Upper lobe of left lung (tissue), 6 donors: ENCODE measurements around the gene GPR87. TPM values are rescaled to one million over a fixed set of nuclear protein-coding genes. Genes with fewer than 3 reads are reported as not detected.

Source experiments
- ATAC-seq, 2 donors: fragments of 200-7000 bp; cut with Tn5 transposase; one replicate each; pipeline ENCODE4 v1.9.1; 2022; ENCODE audit warnings: mild to moderate bottlenecking in 2 of 2, moderate library complexity in 2 of 2; ENCODE audit not compliant: low FRiP score in 2 of 2
- DNase-seq, 2 donors: peaks; one replicate each; pipeline ENCODE4 v3.0.0-alpha.2; 2019 to 2020
- H3K27ac ChIP-seq, 4 donors: fragments of 200-600 bp; sonication (generic); one replicate each; pipeline ENCODE4 v1.5.1; 2016 to 2019
- H3K27me3 ChIP-seq, 4 donors: fragments of 200-600 bp; sonication (generic); one replicate each; pipeline ENCODE4 v1.5.1; 2017 to 2019
- H3K36me3 ChIP-seq, 4 donors: fragments of 200-600 bp; sonication (generic); one replicate each; pipeline ENCODE4 v1.5.1; 2016 to 2019
- H3K4me1 ChIP-seq, 4 donors: fragments of 200-600 bp; sonication (generic); one replicate each; pipeline ENCODE4 v1.5.1; 2018 to 2019
- H3K4me3 ChIP-seq, 4 donors: fragments of 200-600 bp; sonication (generic); one replicate each; pipeline ENCODE4 v1.5.1; 2017 to 2019; ENCODE audit warnings: mild to moderate bottlenecking in 2 of 4, moderate library complexity in 1 of 4
- H3K9me3 ChIP-seq, 4 donors: fragments of 200-600 bp; sonication (generic); one replicate each; pipeline ENCODE4 v1.5.1; 2018 to 2019
- CTCF ChIP-seq, 6 experiments: fragments of 450-650 bp in 4 of 6; fragments of 200-600 bp in 2 of 6; sonication (generic) in 2 of 6; IDR thresholded peaks; one replicate each; pipeline ENCODE4 v1.5.1; 2016 to 2019; ENCODE audit warnings: antibody characterized with exemption in 6 of 6
- EP300 ChIP-seq, 4 donors: sonication (generic); formaldehyde crosslinking; IDR thresholded peaks; one replicate each; pipeline ENCODE4 v1.5.1; 2017; ENCODE audit warnings: antibody characterized with exemption in 4 of 4, control low read depth in 2 of 4
- POLR2A ChIP-seq, 4 donors: fragments of 450-650 bp; IDR thresholded peaks; one replicate each; pipeline ENCODE4 v1.5.1; 2016 to 2017; ENCODE audit warnings: antibody characterized with exemption in 4 of 4, mild to moderate bottlenecking in 2 of 4
- POLR2AphosphoS5 ChIP-seq, 2 donors: sonication (generic); formaldehyde crosslinking; IDR thresholded peaks; one replicate each; pipeline ENCODE4 v1.5.1; 2017; ENCODE audit warnings: antibody characterized with exemption in 2 of 2
- WGBS, 2 donors: methylation state at CpG; one replicate each; pipeline ENCODE4 v1.1.5; 2017 to 2018; 5-methylcytosine and 5-hydroxymethylcytosine counted together
- total RNA-seq, 6 donors: library from RNA; depleted of rRNA in 4 of 6; stranded (reverse); fragments of >200 nt in 4 of 6; gene quantifications; one replicate each; pipeline versions ENCODE4 v1.1.0 to v1.2.1, GENCODE V29; 2016 to 2021
- donor health status: DM: no; HTN: no; CAD: no; lungs with moderate emphysema.
- donor health status: DM: no; HTN: yes; CAD: no; lungs with severe emphysema.

The GPR87 gene
- total RNA-seq, 6 donors from 2014 or later: 0.30 to 0.69 (median 0.34) TPM; not detected in 3

GRCh38 chr3:151307583-151308488, 8.8 kb downstream of the GPR87 start:
- WGBS, 2 donors: 76 to 97% methylated on average over 1 of the region's 1 CpG
- ATAC-seq (no peak), DNase-seq (no peak)
- no peaks in the 10 kb centered on the region for H3K9me3 ChIP-seq
- no peaks in the 10 kb centered on the region for H3K36me3 ChIP-seq
- no peak overlapping the region for H3K4me3 ChIP-seq
- peaks cover 0 to 9% (median 1%) of the 10 kb centered on the region in 4 donors for H3K4me1 ChIP-seq
- no peaks in the 10 kb centered on the region for H3K27me3 ChIP-seq
- TF ChIP-seq POLR2A (IDR thresholded peaks at IDR 0.05) (no peak), POLR2AphosphoS5 (IDR thresholded peaks at IDR 0.05) (no peak), CTCF (IDR thresholded peaks at IDR 0.05) (no peak), EP300 (IDR thresholded peaks at IDR 0.05) (no peak)
- H3K27ac ChIP-seq: no peak overlapping the region

- peaks cover 0 to 9% (median 1%) of the 10 kb centered on the region in 4 donors for H3K4me1 ChIP-seq
- DNase-seq: no peak
- TF ChIP-seq CTCF (IDR thresholded peaks at IDR 0.05) (no peak), POLR2AphosphoS5 (IDR thresholded peaks at IDR 0.05) (no peak), EP300 (IDR thresholded peaks at IDR 0.05) (no peak), POLR2A (IDR thresholded peaks at IDR 0.05) (no peak)
- no peaks in the 10 kb centered on the region for H3K27me3 ChIP-seq
- H3K27ac ChIP-seq: no peak overlapping the region
- no peak for ATAC-seq
- H3K4me3 ChIP-seq: no peak overlapping the region
- no peaks in the 10 kb centered on the region for H3K36me3 ChIP-seq
- H3K9me3 ChIP-seq: no peaks in the 10 kb centered on the region
Measured at GRCh38 chr3:151307131-151307530, 9.5 kb downstream of the GPR87 start.

GRCh38 chr3:151306168-151306810, 10.3 kb downstream of the GPR87 start:
- no peak overlapping the region for H3K27ac ChIP-seq
- H3K36me3 ChIP-seq: no peaks in the 10 kb centered on the region
- TF ChIP-seq POLR2AphosphoS5 (IDR thresholded peaks at IDR 0.05): no peak
- ATAC-seq: no peak
- DNase-seq: no peak
- no peaks in the 10 kb centered on the region for H3K27me3 ChIP-seq
- H3K4me1 ChIP-seq: peaks cover 0 to 9% (median 1%) of the 10 kb centered on the region in 4 donors
- no peak overlapping the region for H3K4me3 ChIP-seq
- no peaks in the 10 kb centered on the region for H3K9me3 ChIP-seq
- WGBS, 2 donors: 88 to 89% methylated on average over 6 of the region's 6 CpGs

GRCh38 chr3:151305775-151306151, 10.9 kb downstream of the GPR87 start:
- Histone ChIP-seq H3K9me3 (no peaks in the 10 kb centered on the region), H3K27me3 (no peaks in the 10 kb centered on the region), H3K4me3 (no peak overlapping the region), H3K4me1 (peaks cover 0 to 9% (median 1%) of the 10 kb centered on the region in 4 donors), H3K27ac (peak overlapping the region in 1 of 4 donors; percentile 17), H3K36me3 (no peaks in the 10 kb centered on the region)
- no peak for DNase-seq
- ATAC-seq: no peak
- 87% methylated on average over 4 of the region's 4 CpGs for WGBS, 2 donors
- TF ChIP-seq POLR2AphosphoS5 (IDR thresholded peaks at IDR 0.05) (no peak), CTCF (IDR thresholded peaks at IDR 0.05) (no peak), POLR2A (IDR thresholded peaks at IDR 0.05) (no peak), EP300 (IDR thresholded peaks at IDR 0.05) (no peak)

GRCh38 chr3:151305060-151305774, 11.4 kb downstream of the GPR87 start:
- Histone ChIP-seq H3K4me1 (peaks cover 0 to 9% (median 1%) of the 10 kb centered on the region in 4 donors), H3K36me3 (no peaks in the 10 kb centered on the region), H3K9me3 (no peaks in the 10 kb centered on the region), H3K27ac (peak overlapping the region in 1 of 4 donors; percentile 17), H3K4me3 (no peak overlapping the region), H3K27me3 (no peaks in the 10 kb centered on the region)
- DNase-seq (peak in 1 of 2 donors; percentile 74), ATAC-seq (peak; percentile 84)
- peak in 1 of 2 donors; percentile 14 for TF ChIP-seq POLR2AphosphoS5 (IDR thresholded peaks at IDR 0.05)
- peak in 2 of 6 experiments; percentile 10 to 11 for TF ChIP-seq CTCF (IDR thresholded peaks at IDR 0.05)
- TF ChIP-seq EP300 (IDR thresholded peaks at IDR 0.05): no peak
- TF ChIP-seq POLR2A (IDR thresholded peaks at IDR 0.05): no peak
- WGBS, 2 donors: 51 to 57% methylated on average over 7 of the region's 7 CpGs
